Mesothelial cell of epicardium (in vitro differentiated cells): Measurements from ENCODE around the gene PER1. TPM values are rescaled to one million over a fixed set of nuclear protein-coding genes. Genes with fewer than 3 reads are reported as not detected.
"Not testable (repeated sequence)": the region's sequence is repeated elsewhere in the genome, so short reads cannot be mapped to it uniquely, and the experiment has no call there.

ENCODE experiments used
- DNase-seq, 2 experiments: peaks; one replicate each; pipeline ENCODE4 v3.0.0; 2021; ENCODE audit warnings: low spot score in 2 of 2; ENCODE audit not compliant: unreplicated experiment in 2 of 2
- H3K27ac Mint-ChIP-seq: 2 replicates; pipeline ENCODE4 v1.8.0; 2021; ENCODE audit warnings: mixed read lengths
- H3K27me3 Mint-ChIP-seq: 2 replicates; pipeline ENCODE4 v1.8.0; 2021; ENCODE audit warnings: low read depth, mixed read lengths
- H3K36me3 Mint-ChIP-seq: 2 replicates; pipeline ENCODE4 v1.8.0; 2021; ENCODE audit warnings: mixed read lengths
- H3K4me1 Mint-ChIP-seq: 2 replicates; pipeline ENCODE4 v1.8.0; 2021; ENCODE audit warnings: mixed read lengths
- H3K4me3 Mint-ChIP-seq: 2 replicates; pipeline ENCODE4 v1.8.0; 2021; ENCODE audit warnings: mild to moderate bottlenecking, moderate library complexity, mixed read lengths
- H3K9me3 Mint-ChIP-seq: 2 replicates; pipeline ENCODE4 v1.8.0; 2021; ENCODE audit warnings: mixed read lengths
- total RNA-seq: library from RNA; stranded (reverse); gene quantifications from 3 replicates; pipeline ENCODE4 v1.2.1, GENCODE V29; 2021
- TF ChIP-seq, protein P1 (sequence below): fragments of 200-600 bp; sonication (generic); IDR thresholded peaks from one replicate; pipeline ENCODE4 v1.5.0; 2021; ENCODE audit warnings: antibody characterized with exemption; ENCODE audit not compliant: unreplicated experiment

The PER1 gene
- total RNA-seq, 1 donor from 2014 or later: 70.2 TPM

DNA sequence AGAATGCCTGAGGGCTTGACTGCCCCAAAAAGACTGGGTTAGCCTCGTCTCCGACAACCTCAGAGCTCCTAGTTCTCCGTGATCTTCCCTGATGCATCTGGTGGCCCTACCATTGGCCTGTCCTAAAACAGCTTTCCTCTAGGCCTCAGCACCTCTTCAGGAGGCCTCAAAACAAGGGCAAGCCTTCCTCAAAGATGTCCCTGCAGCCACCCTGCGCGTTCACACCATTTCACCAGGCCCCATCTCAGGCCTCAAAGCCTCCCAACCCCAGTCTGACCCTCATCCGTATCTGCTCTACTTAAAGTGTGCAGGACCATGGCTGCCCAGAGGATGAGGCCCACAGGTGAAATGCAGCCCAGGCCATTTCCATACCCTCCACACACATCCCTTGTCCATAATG lies 41.3 kb downstream of the PER1 start:
- TF ChIP-seq, protein P1, sequence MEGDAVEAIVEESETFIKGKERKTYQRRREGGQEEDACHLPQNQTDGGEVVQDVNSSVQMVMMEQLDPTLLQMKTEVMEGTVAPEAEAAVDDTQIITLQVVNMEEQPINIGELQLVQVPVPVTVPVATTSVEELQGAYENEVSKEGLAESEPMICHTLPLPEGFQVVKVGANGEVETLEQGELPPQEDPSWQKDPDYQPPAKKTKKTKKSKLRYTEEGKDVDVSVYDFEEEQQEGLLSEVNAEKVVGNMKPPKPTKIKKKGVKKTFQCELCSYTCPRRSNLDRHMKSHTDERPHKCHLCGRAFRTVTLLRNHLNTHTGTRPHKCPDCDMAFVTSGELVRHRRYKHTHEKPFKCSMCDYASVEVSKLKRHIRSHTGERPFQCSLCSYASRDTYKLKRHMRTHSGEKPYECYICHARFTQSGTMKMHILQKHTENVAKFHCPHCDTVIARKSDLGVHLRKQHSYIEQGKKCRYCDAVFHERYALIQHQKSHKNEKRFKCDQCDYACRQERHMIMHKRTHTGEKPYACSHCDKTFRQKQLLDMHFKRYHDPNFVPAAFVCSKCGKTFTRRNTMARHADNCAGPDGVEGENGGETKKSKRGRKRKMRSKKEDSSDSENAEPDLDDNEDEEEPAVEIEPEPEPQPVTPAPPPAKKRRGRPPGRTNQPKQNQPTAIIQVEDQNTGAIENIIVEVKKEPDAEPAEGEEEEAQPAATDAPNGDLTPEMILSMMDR: no peak
- no peaks in the 10 kb centered on the region for H3K9me3 Mint-ChIP-seq
- DNase-seq: no peak
- H3K27me3 Mint-ChIP-seq: peaks cover 79% of the 10 kb centered on the region
- no peaks in the 10 kb centered on the region for H3K4me1 Mint-ChIP-seq
- H3K36me3 Mint-ChIP-seq: no peaks in the 10 kb centered on the region
- no peak overlapping the region for H3K27ac Mint-ChIP-seq
- peak overlapping the region; percentile 22 for H3K4me3 Mint-ChIP-seq

DNA sequence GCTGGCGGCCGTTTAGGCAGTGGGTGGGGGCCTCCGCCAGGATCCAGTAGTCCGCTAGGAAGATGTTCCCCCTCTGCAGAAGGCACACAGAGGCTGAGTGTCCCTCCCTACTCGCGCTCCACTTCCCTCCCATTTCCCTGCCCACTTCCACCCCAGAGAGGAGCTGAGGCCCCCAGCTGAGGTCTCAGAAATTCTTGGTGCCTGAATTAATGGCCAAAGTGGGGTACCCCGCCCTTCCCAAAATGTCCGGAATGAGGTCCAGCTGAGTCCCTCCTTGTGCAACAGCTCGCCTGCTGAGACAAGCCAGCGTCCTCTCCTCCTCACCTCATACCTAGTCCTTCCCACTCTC lies 41.8 kb downstream of the PER1 start:
- no peak for DNase-seq
- Mint-ChIP-seq H3K4me3 (peak overlapping the region; percentile 30), H3K4me1 (no peaks in the 10 kb centered on the region), H3K27me3 (peaks cover 76% of the 10 kb centered on the region), H3K9me3 (no peaks in the 10 kb centered on the region), H3K36me3 (no peaks in the 10 kb centered on the region), H3K27ac (no peak overlapping the region)
- TF ChIP-seq, protein P1: no peak

DNA sequence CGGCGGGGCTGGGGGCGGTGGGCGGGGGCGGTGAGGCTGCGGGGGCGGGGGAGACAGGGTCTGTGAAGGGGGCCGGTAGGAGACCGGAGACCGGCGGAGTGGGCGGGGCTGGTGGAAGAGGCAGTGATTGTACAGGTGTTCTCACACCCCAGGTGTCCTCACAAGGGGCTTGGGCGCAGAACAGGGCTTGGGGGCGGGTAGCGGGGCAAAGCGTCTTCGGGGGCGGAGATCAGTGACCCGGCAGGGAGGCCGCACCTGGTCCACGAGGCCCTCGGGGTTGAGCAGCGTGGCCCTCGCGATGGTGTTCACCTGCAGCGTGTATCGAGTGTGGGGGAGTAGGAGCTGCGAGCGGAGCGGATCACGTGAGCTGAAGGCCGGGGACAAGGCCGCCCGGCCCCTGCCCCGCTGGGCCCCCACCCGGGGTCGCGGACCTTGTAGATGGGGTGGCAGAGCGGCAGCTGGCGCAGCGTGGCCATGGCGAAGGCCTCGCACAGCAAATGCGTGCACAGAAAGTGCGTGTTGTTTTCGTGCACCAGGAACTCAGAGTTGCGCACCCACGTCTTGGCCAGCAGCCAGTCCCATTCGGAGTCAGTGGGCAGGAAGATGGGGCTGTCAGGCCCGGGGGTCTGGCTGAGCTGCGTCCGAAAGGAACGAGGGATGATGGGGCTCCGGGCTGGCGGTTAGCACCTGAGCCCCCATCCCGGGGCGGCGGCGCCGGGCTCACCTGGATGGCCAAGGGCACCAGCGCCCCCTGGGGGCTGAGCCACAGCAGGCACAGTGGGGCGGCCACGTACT lies 42.3 kb downstream of the PER1 start:
- Mint-ChIP-seq H3K4me3 (peak overlapping the region; percentile 55), H3K27me3 (peaks cover 72% of the 10 kb centered on the region), H3K4me1 (no peaks in the 10 kb centered on the region), H3K9me3 (no peaks in the 10 kb centered on the region), H3K27ac (no peak overlapping the region), H3K36me3 (no peaks in the 10 kb centered on the region)
- TF ChIP-seq, protein P1: peak; percentile 94
- peak; percentile 59 to 83 for DNase-seq

DNA sequence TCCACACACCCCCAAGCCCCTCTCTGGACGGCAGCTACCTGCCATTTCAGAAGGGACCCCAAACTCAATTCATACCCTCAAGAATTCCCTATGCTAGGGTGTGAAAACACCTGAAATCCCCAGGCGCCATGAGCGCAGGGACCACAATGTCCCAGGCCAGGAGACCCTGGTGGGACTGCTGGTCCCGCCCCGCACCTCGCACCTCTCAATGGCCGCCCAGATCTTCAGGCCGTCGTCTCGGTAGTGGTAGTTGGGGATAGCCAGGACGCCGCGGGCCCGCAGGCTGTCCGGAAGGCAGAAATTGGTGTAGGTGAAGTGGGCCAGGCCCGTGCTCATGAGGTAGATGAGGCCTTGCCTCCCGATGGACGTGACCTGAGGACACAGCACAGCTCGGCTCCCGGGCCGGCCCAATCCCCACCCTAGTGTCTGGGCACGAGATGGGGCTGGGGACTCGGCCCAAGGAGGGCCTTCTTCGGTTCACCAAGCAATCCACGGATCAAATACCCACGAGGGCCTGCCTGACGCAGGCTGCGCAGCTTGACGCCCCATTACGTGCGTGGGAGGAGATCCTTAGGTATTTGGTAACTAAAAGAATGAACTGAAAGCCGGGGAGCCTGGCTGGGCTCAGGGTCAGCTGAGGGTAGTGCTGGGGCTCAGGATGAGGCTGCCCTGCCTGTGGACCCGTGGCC lies 43.1 kb downstream of the PER1 start:
- no peak overlapping the region for H3K27ac Mint-ChIP-seq
- H3K27me3 Mint-ChIP-seq: peaks cover 65% of the 10 kb centered on the region
- no peaks in the 10 kb centered on the region for H3K36me3 Mint-ChIP-seq
- peak overlapping the region; percentile 28 for H3K4me3 Mint-ChIP-seq
- DNase-seq: no peak
- TF ChIP-seq, protein P1: no peak
- H3K4me1 Mint-ChIP-seq: no peaks in the 10 kb centered on the region
- no peaks in the 10 kb centered on the region for H3K9me3 Mint-ChIP-seq

DNA sequence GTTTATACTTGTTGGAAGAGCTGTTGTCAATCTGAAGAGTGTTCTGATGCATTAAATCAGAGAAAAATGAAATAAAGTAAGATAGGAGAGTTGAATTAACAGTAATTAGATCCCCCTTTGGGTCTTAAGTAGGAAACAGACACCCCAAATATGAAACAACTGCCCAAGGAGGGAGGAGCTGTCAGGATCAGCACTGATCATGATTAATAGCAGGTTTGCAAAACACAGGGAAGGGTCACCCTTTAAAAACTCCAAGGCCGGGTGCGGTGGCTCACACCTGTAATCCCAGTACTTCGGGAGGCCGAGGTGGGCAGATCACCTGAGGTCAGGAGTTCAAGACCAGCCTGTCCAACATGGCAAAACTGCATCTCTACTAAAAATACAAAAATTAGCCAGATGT lies 45.2 kb downstream of the PER1 start:
- H3K27me3 Mint-ChIP-seq: peaks cover 59% of the 10 kb centered on the region
- not testable (repeated sequence) for H3K4me1 Mint-ChIP-seq, H3K27ac Mint-ChIP-seq, DNase-seq, H3K36me3 Mint-ChIP-seq, H3K4me3 Mint-ChIP-seq, H3K9me3 Mint-ChIP-seq

- H3K36me3 Mint-ChIP-seq: no peaks in the 10 kb centered on the region
- no peaks in the 10 kb centered on the region for H3K9me3 Mint-ChIP-seq
- no peak overlapping the region for H3K4me3 Mint-ChIP-seq
- TF ChIP-seq, protein P1: no peak
- no peaks in the 10 kb centered on the region for H3K4me1 Mint-ChIP-seq
- H3K27me3 Mint-ChIP-seq: peaks cover 49% of the 10 kb centered on the region
- H3K27ac Mint-ChIP-seq: no peak overlapping the region
- DNase-seq: no peak
These were observed 46.2 kb downstream of the PER1 start for GRCh38 chr17:8105957-8106398.
